NOMO-1 (cell line): ENCODE data around the gene MRPL27.

Experiments used
- DNase-seq, 2 experiments: peaks; one replicate each; lab custom pipeline; 2025; ENCODE audit not compliant: unreplicated experiment in 2 of 2; lab: John Stamatoyannopoulos, UW

Gene MRPL27

GRCh38 chr17:50361561-50362480 is 11.2 kb downstream of the MRPL27 start:
- peak; percentile 36 to 56 for DNase-seq

DNA sequence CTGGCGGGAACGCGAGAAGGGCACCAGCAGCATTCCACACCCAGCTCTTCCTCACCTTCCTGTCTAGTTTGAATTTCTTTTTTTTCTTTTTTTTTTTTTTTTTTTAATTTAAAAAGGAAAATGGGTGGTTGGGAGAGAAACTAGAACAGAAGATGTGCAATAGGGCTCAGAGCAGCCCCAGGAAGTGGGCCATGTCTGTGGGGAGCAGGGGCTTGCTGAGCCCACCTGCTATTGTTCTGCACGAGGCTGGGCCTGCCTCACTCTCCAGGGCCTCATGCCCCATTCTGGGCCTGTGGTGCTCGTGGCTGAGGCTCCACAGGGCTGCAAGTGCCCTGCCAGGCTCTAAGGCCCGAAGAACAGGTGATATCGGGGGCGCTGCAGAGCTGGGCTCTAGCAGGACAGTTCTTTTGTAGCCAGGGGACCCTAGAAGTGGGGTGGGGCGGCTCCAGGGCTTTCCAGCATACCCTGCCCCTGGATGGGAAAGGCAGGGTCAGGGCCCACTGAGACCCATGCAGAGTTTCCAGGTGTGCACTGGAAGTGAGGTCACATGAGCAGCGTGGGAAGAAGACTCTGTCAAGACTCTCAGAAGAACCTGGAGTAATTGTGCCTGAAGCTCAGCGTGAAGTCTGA is 12.4 kb downstream of the MRPL27 start:
- DNase-seq = no peak

- no peak for DNase-seq
These were observed 13.0 kb downstream of the MRPL27 start for GRCh38 chr17:50359998-50360461.

GRCh38 chr17:50359005-50359699 is 13.8 kb downstream of the MRPL27 start:
- no peak for DNase-seq

DNA sequence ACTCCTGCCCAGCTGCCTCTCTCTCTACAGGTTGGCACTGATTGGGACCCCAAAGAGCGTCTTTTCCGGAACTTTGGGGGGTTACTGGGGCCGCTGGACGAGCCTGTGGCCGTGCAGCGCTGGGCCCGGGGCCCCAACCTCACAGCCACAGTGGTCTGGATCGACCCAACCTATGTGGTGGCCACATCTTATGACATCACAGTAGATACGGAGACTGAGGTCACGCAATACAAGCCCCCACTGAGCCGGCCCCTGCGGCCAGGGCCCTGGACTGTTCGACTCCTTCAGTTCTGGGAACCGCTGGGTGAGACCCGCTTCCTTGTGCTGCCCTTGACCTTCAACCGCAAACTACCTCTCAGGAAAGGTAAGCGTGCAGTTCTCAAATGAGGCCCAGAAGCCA is 14.8 kb downstream of the MRPL27 start:
- DNase-seq = no peak

DNA sequence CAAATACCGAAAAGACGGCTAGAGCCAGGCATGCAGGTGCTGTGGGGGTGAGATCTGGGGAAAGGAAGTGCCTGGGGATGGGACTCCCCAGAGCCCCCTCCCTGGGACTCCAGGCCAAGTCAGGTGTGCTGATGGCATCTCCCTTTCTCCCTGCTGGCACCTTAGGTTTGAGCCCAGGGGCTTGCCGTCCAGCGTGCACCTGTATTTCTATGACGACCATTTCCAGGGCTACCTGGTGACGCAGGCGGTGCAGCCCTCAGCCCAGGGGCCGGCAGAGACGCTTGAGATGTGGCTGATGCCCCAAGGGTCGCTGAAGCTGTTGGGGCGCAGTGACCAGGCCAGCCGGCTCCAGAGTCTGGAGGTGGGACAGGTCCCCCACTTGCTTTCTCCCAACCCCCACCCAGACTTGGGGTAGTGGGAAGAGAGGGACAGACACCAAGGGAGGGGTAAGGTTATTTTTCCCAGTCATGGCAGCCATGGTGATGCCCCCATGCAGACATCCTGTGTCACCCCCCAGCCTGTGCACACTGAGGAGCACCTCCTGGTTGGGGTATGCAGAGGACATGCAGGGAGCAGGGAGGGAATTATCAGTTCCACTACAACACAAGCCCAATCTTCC is 16.0 kb downstream of the MRPL27 start:
- DNase-seq = no peak

GRCh38 chr17:50356418-50356817 is 16.6 kb downstream of the MRPL27 start:
- no peak for DNase-seq

DNA sequence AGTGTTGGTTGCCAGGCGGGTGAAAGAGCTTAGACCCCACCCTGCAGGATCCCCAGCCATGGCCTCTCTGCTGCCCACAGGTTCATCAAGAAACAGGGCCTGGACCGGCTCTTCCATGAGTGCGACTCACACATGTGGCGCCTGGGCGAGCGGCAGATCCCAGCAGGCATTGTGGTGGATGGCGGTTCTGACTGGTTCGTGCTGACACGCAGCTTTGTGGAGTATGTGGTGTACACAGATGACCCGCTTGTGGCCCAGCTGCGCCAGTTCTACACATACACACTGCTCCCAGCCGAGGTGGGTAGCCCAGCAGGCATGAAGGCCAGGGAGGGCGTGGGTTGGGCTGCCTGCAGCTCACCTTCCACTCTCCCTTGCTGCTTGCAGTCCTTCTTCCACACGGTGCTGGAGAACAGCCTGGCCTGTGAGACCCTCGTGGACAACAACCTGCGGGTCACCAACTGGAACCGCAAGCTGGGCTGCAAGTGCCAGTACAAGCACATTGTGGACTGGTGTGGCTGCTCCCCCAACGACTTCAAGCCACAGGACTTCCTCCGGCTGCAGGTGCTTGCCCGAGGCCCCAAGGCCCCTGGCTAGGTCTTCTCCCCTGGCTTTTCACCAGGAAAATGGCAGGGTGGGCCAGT is 17.2 kb downstream of the MRPL27 start:
- no peak for DNase-seq

- no peak for DNase-seq
These were observed 17.7 kb downstream of the MRPL27 start for GRCh38 chr17:50355336-50355700.

DNA sequence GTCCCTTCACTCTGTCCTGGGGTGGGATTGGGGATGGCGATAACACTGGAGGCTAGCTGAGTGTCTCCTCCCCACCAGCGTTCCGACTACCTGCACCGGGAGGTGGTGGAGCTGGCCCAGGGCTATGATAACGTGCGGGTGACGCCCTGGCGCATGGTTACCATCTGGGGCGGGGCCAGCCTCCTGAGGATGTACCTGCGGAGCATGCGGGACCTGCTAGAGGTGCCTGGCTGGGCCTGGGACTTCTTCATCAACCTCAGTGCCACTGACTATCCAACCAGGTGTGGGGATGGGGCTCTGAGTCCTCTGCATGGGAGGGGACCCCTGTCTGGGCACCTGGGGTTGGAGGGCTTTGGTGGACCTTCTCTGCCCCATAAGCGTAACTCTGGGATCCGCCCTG is 18.2 kb downstream of the MRPL27 start:
- DNase-seq = no peak

DNA sequence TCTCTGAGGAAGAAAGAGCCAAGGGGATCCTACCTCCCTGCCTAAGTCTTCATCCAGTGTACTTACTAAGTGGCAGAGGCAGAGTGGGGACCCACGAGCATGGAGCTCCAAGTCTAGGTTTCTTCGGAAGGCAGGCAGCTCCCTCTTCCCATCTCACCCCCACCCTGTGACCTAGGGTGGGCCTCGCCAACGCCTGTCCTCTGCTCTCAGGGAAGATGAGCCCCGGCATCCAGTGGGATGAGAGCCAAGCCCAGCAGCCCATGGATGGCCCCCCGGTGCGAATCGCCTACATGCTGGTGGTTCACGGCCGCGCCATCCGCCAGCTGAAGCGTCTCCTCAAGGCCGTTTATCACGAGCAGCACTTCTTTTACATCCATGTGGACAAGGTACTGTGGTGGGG is 18.8 kb downstream of the MRPL27 start:
- DNase-seq = no peak

DNA sequence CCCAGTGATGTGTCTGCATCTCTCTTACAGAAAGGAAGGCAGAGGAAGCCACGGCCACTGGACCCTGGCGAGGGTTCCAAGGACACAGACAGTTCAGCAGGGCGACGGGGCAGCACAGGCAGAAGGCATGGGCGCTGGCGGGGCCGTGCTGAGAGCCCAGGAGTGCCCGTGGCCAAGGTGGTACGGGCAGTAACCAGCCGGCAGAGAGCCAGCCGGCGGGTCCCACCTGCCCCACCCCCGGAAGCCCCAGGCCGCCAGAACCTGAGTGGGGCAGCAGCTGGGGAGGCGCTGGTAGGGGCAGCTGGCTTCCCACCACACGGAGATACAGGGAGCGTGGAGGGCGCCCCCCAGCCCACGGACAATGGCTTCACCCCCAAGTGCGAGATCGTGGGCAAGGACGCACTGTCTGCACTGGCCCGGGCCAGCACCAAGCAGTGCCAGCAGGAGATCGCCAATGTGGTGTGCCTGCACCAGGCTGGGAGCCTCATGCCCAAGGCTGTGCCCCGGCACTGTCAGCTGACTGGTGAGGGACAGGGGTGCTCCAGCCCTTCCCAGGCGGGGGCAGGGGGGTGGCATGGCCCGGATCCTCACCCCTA is 19.3 kb downstream of the MRPL27 start:
- DNase-seq = no peak

GRCh38 chr17:50352693-50353599 is 20.0 kb downstream of the MRPL27 start:
- no peak for DNase-seq

DNA sequence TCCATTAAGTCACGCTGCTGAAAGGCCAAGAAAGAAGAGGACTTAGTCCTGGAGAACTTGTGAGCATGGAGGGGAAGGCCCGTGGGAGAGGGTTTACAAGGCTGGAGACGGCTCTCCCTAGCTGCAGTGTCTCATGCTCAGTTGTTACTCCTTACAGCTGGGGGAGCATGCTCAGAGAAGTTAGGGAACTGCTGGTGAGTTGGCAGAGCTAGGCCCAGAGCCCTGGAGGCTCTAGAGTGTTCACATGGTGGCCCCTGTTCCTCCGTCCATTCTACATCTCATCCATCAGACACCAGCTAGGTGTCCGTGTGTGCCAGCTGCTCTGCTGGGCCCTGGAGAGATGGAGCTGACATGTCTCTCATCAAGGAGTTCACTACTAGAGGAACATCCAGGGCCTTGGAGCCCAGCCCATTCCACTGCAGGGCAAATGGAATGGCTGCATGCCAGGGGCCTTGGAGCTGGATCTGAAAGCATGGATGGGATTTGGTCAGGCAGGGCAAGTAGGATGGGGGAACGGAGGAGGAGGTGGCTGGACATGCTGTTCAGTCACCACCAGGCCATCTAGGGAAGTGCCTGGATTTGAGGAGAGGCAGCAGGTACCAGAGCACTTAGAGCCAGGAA is 20.8 kb downstream of the MRPL27 start:
- no peak for DNase-seq

DNA sequence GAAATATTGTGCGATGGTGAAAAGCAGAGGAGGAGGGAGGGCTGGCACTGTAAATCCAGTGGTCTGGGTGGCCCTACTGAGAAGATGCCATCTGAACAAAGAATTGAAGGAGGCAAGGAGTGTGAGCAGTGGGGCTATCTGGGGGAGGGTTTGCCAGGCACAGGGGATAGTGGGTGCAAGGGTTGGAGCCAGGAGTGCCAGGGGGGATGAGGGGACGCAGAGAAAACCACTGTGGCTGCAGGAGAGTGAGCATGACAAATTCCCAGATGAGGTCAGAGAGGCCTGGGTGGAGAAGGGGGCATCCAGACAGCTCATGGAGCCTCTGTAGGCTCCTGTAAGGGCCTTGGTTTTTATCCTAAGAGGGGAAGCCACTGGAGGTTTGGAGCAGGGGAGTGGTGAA is 22.3 kb downstream of the MRPL27 start:
- no peak for DNase-seq

DNA sequence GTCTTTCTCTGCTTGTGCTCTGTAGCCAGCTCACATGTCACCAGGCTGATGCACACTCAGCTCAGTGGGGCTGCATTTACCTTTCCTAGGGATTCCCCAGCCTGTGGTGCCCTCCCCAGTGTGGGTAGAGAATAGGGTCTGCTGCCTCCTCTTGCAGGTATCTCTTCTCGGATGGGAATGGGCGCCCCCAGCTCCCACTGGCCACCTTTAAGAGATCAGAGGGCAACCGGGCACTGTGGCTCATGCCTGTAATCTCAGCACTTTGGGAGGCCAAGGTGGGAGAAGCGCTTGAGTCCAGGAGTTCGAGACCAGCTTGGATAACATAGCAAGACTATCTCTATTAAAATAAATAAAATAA is 23.8 kb downstream of the MRPL27 start:
- no peak for DNase-seq

- DNase-seq = no peak
These were observed 24.3 kb downstream of the MRPL27 start for GRCh38 chr17:50348522-50349242.

DNA sequence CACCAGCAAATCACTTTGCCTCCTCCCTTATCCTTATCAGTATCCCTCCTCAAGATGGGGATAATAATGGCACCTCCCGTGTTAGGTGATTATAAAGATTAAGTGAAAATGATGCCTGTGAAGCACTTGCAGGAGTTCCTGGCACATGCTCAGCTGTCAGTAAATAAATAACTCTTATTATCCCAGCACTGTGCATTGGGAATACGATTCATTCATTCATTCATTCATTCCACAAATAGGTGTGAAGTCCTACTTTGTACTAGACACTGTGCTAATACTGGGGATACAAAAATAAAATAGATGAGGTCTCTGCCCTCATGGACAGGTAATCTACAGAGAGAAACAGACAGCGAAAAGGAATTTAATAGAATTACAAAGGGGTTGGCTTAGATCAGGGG is 25.1 kb downstream of the MRPL27 start:
- DNase-seq = no peak
